ENCODE results near the gene SEMA6A. TPM values are rescaled to one million over a fixed set of nuclear protein-coding genes. Genes with fewer than 3 reads are reported as not detected.

The SEMA6A gene
- total RNA-seq, 1 donor from 2014 or later: 84.2 TPM

DNA sequence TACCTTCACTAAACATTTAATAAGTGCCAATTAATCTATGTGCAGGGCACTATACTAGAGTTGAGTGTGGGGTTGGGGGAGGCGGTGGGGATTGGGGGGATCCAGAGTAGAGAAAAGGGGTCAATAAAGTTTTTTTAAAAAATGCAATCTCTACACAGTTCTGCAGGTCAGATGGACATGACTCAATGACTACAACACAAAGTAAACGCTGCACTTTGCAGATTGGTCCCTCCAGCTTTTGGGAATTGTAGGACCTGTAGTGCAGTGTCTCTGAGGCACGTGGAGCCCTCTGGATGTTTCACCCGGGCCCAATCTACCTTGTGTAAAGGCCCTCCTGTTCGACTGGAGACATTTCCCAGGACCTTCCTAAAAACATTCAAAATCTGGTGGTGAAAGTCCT, 43.5 kb downstream of the SEMA6A start:
- Mint-ChIP-seq H3K27ac (no peak overlapping the region), H3K27me3 (no peaks in the 10 kb centered on the region), H3K4me1 (ENCODE audit: unreplicated experiment) (peaks cover 57% of the 10 kb centered on the region), H3K36me3 (no peaks in the 10 kb centered on the region), H3K4me3 (no peak overlapping the region), H3K9me3 (no peaks in the 10 kb centered on the region)
- no peak for DNase-seq (ENCODE audit: extremely low spot score, unreplicated experiment)
- TF ChIP-seq CTCF (conservative IDR thresholded peaks at IDR 0.05): no peak

DNA sequence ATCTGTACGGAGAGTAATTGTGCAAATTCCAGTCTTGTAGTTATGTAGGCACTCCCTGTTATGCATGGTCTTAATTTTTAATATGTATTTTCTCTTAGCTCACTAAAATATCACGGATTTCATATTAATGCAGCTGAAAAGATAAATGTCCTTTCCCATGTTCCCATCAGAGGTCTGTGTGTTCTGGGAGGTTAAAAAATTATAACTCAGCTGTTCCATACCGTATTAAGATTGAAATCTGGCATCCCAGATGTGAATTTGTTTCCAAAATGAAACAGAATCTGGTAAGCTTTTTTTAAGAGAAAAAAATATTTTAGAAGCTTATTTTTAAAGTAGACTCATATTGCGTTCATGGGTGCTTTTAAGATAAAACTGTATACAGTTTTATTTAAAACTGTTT, 44.3 kb downstream of the SEMA6A start:
- Mint-ChIP-seq H3K4me3 (no peak overlapping the region), H3K36me3 (no peaks in the 10 kb centered on the region), H3K27me3 (no peaks in the 10 kb centered on the region), H3K27ac (no peak overlapping the region), H3K9me3 (no peaks in the 10 kb centered on the region), H3K4me1 (ENCODE audit: unreplicated experiment) (peaks cover 60% of the 10 kb centered on the region)
- no peak for TF ChIP-seq CTCF (conservative IDR thresholded peaks at IDR 0.05)
- DNase-seq (ENCODE audit: extremely low spot score, unreplicated experiment): no peak

DNA sequence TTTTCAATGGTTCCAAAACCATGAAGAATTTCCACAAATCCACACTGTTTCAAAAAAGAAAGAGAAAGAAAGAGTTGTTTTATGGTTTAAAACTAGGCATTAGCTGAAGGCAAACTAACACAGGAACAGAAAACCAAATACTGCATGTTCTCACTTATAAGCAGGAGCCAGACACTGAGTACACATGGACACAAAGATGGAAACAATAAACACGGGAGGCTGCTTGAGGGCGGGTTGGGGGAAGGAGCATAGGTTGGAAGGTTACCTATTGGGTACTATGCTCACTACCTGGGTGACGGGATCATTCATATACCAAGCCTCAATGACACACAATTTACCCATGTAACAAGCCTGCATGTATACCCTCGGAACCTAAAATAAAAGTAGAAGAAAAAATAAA, 45.0 kb downstream of the SEMA6A start:
- Mint-ChIP-seq H3K27ac (no peak overlapping the region), H3K9me3 (no peaks in the 10 kb centered on the region), H3K4me1 (ENCODE audit: unreplicated experiment) (peaks cover 66% of the 10 kb centered on the region), H3K27me3 (no peaks in the 10 kb centered on the region), H3K4me3 (no peak overlapping the region), H3K36me3 (no peaks in the 10 kb centered on the region)
- no peak for TF ChIP-seq CTCF (conservative IDR thresholded peaks at IDR 0.05)
- DNase-seq (ENCODE audit: extremely low spot score, unreplicated experiment): no peak

DNA sequence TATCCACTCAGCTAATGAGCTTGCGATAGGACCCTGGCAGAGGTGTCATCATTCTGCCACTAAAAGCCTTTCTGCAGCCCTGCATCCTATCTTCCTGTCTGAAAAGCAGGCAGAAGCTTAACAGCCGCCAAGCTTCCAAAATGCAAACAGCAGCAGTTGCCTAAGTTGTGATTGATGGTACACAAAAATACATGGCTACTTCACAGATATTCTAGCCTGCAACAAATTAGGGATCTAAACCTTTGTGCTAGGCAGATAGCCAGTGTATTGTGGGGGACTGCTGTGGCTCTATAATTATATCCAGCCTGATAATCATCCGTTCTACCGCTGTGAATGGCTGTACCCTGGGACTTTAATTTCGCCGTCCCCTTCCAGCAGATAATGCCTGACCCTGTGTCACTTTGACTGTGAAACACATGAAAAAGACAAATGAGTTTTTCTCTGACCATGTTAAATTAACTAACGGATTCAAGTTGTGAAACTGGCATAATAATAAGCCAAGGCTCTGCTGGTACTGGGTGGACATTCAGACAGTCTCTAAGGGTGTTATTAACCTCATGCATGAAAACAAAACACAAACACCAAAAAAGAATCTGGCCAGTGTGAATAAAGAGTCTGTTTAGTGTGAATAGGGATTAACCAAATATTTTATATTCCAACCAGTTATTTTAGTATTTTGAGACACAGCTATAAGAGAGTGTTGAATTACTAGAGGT, 45.9 kb downstream of the SEMA6A start:
- H3K36me3 Mint-ChIP-seq: no peaks in the 10 kb centered on the region
- DNase-seq (ENCODE audit: extremely low spot score, unreplicated experiment): no peak
- H3K4me1 Mint-ChIP-seq (ENCODE audit: unreplicated experiment): peaks cover 73% of the 10 kb centered on the region
- H3K27ac Mint-ChIP-seq: peak overlapping the region; percentile 37
- H3K9me3 Mint-ChIP-seq: no peaks in the 10 kb centered on the region
- peak overlapping the region; percentile 44 for H3K4me3 Mint-ChIP-seq
- no peak for TF ChIP-seq CTCF (conservative IDR thresholded peaks at IDR 0.05)
- no peaks in the 10 kb centered on the region for H3K27me3 Mint-ChIP-seq

DNA sequence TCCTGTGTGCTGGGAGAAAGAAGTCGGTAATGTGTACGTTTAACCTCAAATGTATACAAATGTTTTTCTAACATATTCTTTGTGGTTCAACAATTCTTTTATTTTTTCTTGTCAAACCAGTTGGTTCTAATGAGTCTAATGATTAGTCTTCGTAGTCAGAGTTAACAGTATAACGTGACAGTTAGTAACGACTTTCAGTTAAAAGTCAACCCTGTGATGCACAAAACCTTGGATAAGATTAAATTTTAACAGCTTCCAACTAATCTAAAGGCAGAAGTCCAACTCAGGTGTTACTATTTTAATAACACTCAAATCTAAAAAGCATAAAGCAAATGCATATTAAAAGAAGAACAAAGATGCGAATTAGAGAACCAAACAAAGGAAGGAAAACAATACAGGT, 47.0 kb downstream of the SEMA6A start:
- Mint-ChIP-seq H3K4me1 (ENCODE audit: unreplicated experiment) (peaks cover 71% of the 10 kb centered on the region), H3K4me3 (peak overlapping the region; percentile 45), H3K9me3 (no peaks in the 10 kb centered on the region), H3K27ac (peak overlapping the region; percentile 20), H3K36me3 (no peaks in the 10 kb centered on the region), H3K27me3 (no peaks in the 10 kb centered on the region)
- no peak for TF ChIP-seq CTCF (conservative IDR thresholded peaks at IDR 0.05)
- DNase-seq (ENCODE audit: extremely low spot score, unreplicated experiment): no peak

All from type B pancreatic cell (in vitro differentiated cells).